Measurements from ENCODE around the gene A1BG. TPM values are rescaled to one million over a fixed set of nuclear protein-coding genes. Genes with fewer than 3 reads are reported as not detected.

The A1BG gene
- total and polyA plus RNA-seq, 4 donors = 521 to 2,157 (median 1,029) TPM

DNA sequence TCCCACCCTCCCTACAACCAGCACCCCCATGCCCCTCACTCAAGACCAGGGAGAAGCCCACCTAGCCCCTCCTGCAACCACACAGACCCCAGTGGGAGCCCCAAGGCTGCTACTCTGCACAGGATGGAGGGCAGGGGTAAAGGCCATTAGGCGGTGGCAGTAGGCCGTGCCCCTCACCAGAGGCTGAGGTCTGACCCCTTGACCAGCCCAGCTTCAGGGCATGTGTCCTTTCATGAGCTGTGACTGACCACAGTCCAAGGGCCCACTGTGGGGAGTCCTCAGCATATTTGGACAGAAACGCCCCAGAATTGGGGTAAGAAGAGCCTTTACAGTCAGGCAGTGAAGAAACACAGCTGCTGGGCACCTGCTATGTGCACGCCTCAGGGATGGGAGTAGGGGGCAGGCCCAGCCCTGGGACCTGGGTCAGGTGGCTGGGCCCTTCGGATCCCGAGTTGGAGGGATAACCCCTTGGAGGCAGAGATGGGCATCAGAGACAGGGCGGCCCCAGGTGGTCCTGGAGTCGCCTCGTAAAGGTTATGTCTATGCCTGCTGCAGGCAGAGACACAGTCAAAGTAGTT, 32.1 kb upstream of the A1BG start:
- Histone ChIP-seq H3K9ac (ENCODE audit: low read depth in 1 of 2, low read length in 2 of 2) (no peak overlapping the region), H3K9me3 (ENCODE audit: control insufficient read depth in 4 of 4, low read length in 3 of 4) (no peaks in the 10 kb centered on the region), H3K4me1 (ENCODE audit: control insufficient read depth in 4 of 4, insufficient read depth in 4 of 4, low read length in 3 of 4) (peaks cover 14 to 34% (median 25%) of the 10 kb centered on the region in 4 donors), H3K27ac (ENCODE audit: low read depth in 1 of 2, low read length in 2 of 2) (peak overlapping the region; percentile 99), H3K36me3 (ENCODE audit: control insufficient read depth in 4 of 4, insufficient read depth in 3 of 4, low read depth in 1 of 4, low read length in 3 of 4) (peaks cover 0 to 11% (median 6%) of the 10 kb centered on the region in 4 donors), H3K27me3 (ENCODE audit: control insufficient read depth in 4 of 4, insufficient read depth in 4 of 4, low read length in 3 of 4) (no peaks in the 10 kb centered on the region), H3K4me3 (ENCODE audit: low read depth in 1 of 3, low read length in 3 of 3) (peak overlapping the region in 1 of 3 donors; percentile 72)
- TF ChIP-seq, protein P1, sequence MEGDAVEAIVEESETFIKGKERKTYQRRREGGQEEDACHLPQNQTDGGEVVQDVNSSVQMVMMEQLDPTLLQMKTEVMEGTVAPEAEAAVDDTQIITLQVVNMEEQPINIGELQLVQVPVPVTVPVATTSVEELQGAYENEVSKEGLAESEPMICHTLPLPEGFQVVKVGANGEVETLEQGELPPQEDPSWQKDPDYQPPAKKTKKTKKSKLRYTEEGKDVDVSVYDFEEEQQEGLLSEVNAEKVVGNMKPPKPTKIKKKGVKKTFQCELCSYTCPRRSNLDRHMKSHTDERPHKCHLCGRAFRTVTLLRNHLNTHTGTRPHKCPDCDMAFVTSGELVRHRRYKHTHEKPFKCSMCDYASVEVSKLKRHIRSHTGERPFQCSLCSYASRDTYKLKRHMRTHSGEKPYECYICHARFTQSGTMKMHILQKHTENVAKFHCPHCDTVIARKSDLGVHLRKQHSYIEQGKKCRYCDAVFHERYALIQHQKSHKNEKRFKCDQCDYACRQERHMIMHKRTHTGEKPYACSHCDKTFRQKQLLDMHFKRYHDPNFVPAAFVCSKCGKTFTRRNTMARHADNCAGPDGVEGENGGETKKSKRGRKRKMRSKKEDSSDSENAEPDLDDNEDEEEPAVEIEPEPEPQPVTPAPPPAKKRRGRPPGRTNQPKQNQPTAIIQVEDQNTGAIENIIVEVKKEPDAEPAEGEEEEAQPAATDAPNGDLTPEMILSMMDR (IDR thresholded peaks at IDR 0.05; ENCODE audit: low read depth, low read length, missing input control) = no peak
- TF ChIP-seq, protein P2, sequence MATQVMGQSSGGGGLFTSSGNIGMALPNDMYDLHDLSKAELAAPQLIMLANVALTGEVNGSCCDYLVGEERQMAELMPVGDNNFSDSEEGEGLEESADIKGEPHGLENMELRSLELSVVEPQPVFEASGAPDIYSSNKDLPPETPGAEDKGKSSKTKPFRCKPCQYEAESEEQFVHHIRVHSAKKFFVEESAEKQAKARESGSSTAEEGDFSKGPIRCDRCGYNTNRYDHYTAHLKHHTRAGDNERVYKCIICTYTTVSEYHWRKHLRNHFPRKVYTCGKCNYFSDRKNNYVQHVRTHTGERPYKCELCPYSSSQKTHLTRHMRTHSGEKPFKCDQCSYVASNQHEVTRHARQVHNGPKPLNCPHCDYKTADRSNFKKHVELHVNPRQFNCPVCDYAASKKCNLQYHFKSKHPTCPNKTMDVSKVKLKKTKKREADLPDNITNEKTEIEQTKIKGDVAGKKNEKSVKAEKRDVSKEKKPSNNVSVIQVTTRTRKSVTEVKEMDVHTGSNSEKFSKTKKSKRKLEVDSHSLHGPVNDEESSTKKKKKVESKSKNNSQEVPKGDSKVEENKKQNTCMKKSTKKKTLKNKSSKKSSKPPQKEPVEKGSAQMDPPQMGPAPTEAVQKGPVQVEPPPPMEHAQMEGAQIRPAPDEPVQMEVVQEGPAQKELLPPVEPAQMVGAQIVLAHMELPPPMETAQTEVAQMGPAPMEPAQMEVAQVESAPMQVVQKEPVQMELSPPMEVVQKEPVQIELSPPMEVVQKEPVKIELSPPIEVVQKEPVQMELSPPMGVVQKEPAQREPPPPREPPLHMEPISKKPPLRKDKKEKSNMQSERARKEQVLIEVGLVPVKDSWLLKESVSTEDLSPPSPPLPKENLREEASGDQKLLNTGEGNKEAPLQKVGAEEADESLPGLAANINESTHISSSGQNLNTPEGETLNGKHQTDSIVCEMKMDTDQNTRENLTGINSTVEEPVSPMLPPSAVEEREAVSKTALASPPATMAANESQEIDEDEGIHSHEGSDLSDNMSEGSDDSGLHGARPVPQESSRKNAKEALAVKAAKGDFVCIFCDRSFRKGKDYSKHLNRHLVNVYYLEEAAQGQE (IDR thresholded peaks at IDR 0.05) = no peak
- TF ChIP-seq SP1 (IDR thresholded peaks at IDR 0.05) (no peak), JUND (IDR thresholded peaks at IDR 0.05) (no peak), FOXA2 (IDR thresholded peaks at IDR 0.05) (no peak), FOXA1 (IDR thresholded peaks at IDR 0.05) (no peak)
- TF ChIP-seq, protein P3, sequence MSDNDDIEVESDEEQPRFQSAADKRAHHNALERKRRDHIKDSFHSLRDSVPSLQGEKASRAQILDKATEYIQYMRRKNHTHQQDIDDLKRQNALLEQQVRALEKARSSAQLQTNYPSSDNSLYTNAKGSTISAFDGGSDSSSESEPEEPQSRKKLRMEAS (IDR thresholded peaks at IDR 0.05) = no peak
- DNase-seq (ENCODE audit: low spot score) = no peak
- 86% methylated on average over 9 of the region's 9 CpGs for WGBS

GRCh38 chr19:58382997-58383603, 29.8 kb upstream of the A1BG start:
- peaks cover 14 to 46% (median 34%) of the 10 kb centered on the region in 4 donors for H3K4me1 ChIP-seq (ENCODE audit: control insufficient read depth in 4 of 4, insufficient read depth in 4 of 4, low read length in 3 of 4)
- no peak overlapping the region for H3K9ac ChIP-seq (ENCODE audit: low read depth in 1 of 2, low read length in 2 of 2)
- WGBS = 92% methylated on average over 6 of the region's 6 CpGs
- H3K36me3 ChIP-seq (ENCODE audit: control insufficient read depth in 4 of 4, insufficient read depth in 3 of 4, low read depth in 1 of 4, low read length in 3 of 4) = no peaks in the 10 kb centered on the region
- no peak overlapping the region for H3K4me3 ChIP-seq (ENCODE audit: low read depth in 1 of 3, low read length in 3 of 3)
- no peaks in the 10 kb centered on the region for H3K27me3 ChIP-seq (ENCODE audit: control insufficient read depth in 4 of 4, insufficient read depth in 4 of 4, low read length in 3 of 4)
- no peak for TF ChIP-seq SP1 (IDR thresholded peaks at IDR 0.05)
- no peak for TF ChIP-seq NR2F2 (IDR thresholded peaks at IDR 0.05)
- no peak for TF ChIP-seq RAD21 (IDR thresholded peaks at IDR 0.05)
- no peak for TF ChIP-seq HNF4G (IDR thresholded peaks at IDR 0.05)
- TF ChIP-seq, protein P1 (IDR thresholded peaks at IDR 0.05; ENCODE audit: low read depth, low read length, missing input control) = no peak
- no peak for TF ChIP-seq EGR1 (IDR thresholded peaks at IDR 0.05; ENCODE audit: low read depth in 2 of 2)
- no peak for TF ChIP-seq FOXA1 (IDR thresholded peaks at IDR 0.05)
- TF ChIP-seq JUND (IDR thresholded peaks at IDR 0.05) = no peak
- TF ChIP-seq, protein P2 (IDR thresholded peaks at IDR 0.05) = no peak
- TF ChIP-seq RXRA (IDR thresholded peaks at IDR 0.05) = no peak
- DNase-seq (ENCODE audit: low spot score) = no peak
- H3K9me3 ChIP-seq (ENCODE audit: control insufficient read depth in 4 of 4, low read length in 3 of 4) = no peaks in the 10 kb centered on the region
- H3K27ac ChIP-seq (ENCODE audit: low read depth in 1 of 2, low read length in 2 of 2) = no peak overlapping the region

Data from liver (tissue), 9 donors.